ENCODE data around the gene ETV7. TPM values are rescaled to one million over a fixed set of nuclear protein-coding genes. Genes with fewer than 3 reads are reported as not detected.
"Not testable (repeated sequence)": the region's sequence is repeated elsewhere in the genome, so short reads cannot be mapped to it uniquely, and the experiment has no call there.

The ETV7 gene
- total RNA-seq, 1 experiment from 2014 or later, result not detected

- peak; percentile 92 to 97 for DNase-seq
- H3K4me1 ChIP-seq, result peaks cover 21% of the 10 kb centered on the region
- peak overlapping the region; percentile 94 for H3K27ac ChIP-seq
- H3K27me3 ChIP-seq, result no peaks in the 10 kb centered on the region
- H3K9me3 ChIP-seq (replicated peaks), result no peaks in the 10 kb centered on the region
- H3K36me3 ChIP-seq, result no peaks in the 10 kb centered on the region
- H3K4me3 ChIP-seq, result peak overlapping the region; percentile 48
Observed at GRCh38 chr6:36345681-36346466, 41.6 kb downstream of the ETV7 start.

- Histone ChIP-seq H3K27ac (no peak overlapping the region), H3K4me3 (no peak overlapping the region), H3K9me3 (replicated peaks) (no peaks in the 10 kb centered on the region), H3K36me3 (no peaks in the 10 kb centered on the region), H3K4me1 (peaks cover 26% of the 10 kb centered on the region), H3K27me3 (no peaks in the 10 kb centered on the region)
- DNase-seq, result no peak
Observed at GRCh38 chr6:36343109-36343680, 44.3 kb downstream of the ETV7 start.

GRCh38 chr6:36340618-36341454, 46.6 kb downstream of the ETV7 start:
- H3K27ac ChIP-seq, result no peak overlapping the region
- H3K36me3 ChIP-seq, result no peaks in the 10 kb centered on the region
- no peaks in the 10 kb centered on the region for H3K27me3 ChIP-seq
- H3K4me3 ChIP-seq, result no peak overlapping the region
- H3K9me3 ChIP-seq (replicated peaks), result no peaks in the 10 kb centered on the region
- peak; percentile 33 to 51 for DNase-seq
- peaks cover 15% of the 10 kb centered on the region for H3K4me1 ChIP-seq

GRCh38 chr6:36340306-36340617, 47.2 kb downstream of the ETV7 start:
- no peaks in the 10 kb centered on the region for H3K9me3 ChIP-seq (replicated peaks)
- DNase-seq, result no peak
- no peak overlapping the region for H3K4me3 ChIP-seq
- H3K36me3 ChIP-seq, result no peaks in the 10 kb centered on the region
- H3K27ac ChIP-seq, result no peak overlapping the region
- no peaks in the 10 kb centered on the region for H3K27me3 ChIP-seq
- peaks cover 14% of the 10 kb centered on the region for H3K4me1 ChIP-seq

- Histone ChIP-seq H3K27ac (no peak overlapping the region), H3K4me1 (peaks cover 25% of the 10 kb centered on the region), H3K9me3 (replicated peaks) (no peaks in the 10 kb centered on the region), H3K36me3 (no peaks in the 10 kb centered on the region), H3K4me3 (no peak overlapping the region), H3K27me3 (no peaks in the 10 kb centered on the region)
- DNase-seq, result peak; percentile 54 to 68
Observed at GRCh38 chr6:36339146-36339545, 48.3 kb downstream of the ETV7 start.

- DNase-seq; H3K27me3 ChIP-seq; H3K27ac ChIP-seq; H3K9me3 ChIP-seq (replicated peaks); H3K36me3 ChIP-seq; H3K4me3 ChIP-seq: not testable (repeated sequence)
- peaks cover 34% of the 10 kb centered on the region for H3K4me1 ChIP-seq
Observed at GRCh38 chr6:36338223-36338622, 49.2 kb downstream of the ETV7 start.

GRCh38 chr6:36337814-36338213, 49.7 kb downstream of the ETV7 start:
- Histone ChIP-seq H3K9me3 (replicated peaks) (no peaks in the 10 kb centered on the region), H3K4me1 (peaks cover 36% of the 10 kb centered on the region), H3K27me3 (no peaks in the 10 kb centered on the region), H3K27ac (no peak overlapping the region), H3K4me3 (no peak overlapping the region), H3K36me3 (no peaks in the 10 kb centered on the region)
- DNase-seq, result peak in 1 of 2 experiments; percentile 30

GRCh38 chr6:36336779-36337241, 50.7 kb downstream of the ETV7 start, which contains the start of gene BNIP5:
TSS of gene BNIP5 (minus strand) at chr6:36336888. CDS start at chr6:36330690, 6,198 bp downstream.
- no peak within 1 kb of the TSS for H3K4me3 ChIP-seq
- no peaks in the 10 kb centered on the region for H3K27me3 ChIP-seq
- H3K27ac ChIP-seq, result no peak within 1 kb of the TSS
- no peaks in the 10 kb centered on the region for H3K36me3 ChIP-seq
- peaks cover 36% of the 10 kb centered on the region for H3K4me1 ChIP-seq
- no peak for DNase-seq
- H3K9me3 ChIP-seq (replicated peaks), result no peaks in the 10 kb centered on the region

- no peaks in the 10 kb centered on the region for H3K27me3 ChIP-seq
- H3K36me3 ChIP-seq, result no peaks in the 10 kb centered on the region
- no peak overlapping the region for H3K4me3 ChIP-seq
- H3K4me1 ChIP-seq, result peaks cover 36% of the 10 kb centered on the region
- H3K9me3 ChIP-seq (replicated peaks), result no peaks in the 10 kb centered on the region
- no peak for DNase-seq
- no peak overlapping the region for H3K27ac ChIP-seq
Observed at GRCh38 chr6:36336208-36336710, 51.2 kb downstream of the ETV7 start.

GRCh38 chr6:36335465-36336207, 51.8 kb downstream of the ETV7 start:
- no peaks in the 10 kb centered on the region for H3K27me3 ChIP-seq

GRCh38 chr6:36334832-36335459, 52.5 kb downstream of the ETV7 start:
- no peaks in the 10 kb centered on the region for H3K36me3 ChIP-seq
- peaks cover 36% of the 10 kb centered on the region for H3K4me1 ChIP-seq
- H3K9me3 ChIP-seq (replicated peaks), result no peaks in the 10 kb centered on the region
- DNase-seq, result peak; percentile 15 to 28
- H3K4me3 ChIP-seq, result peak overlapping the region; percentile 42
- H3K27me3 ChIP-seq, result no peaks in the 10 kb centered on the region
- peak overlapping the region; percentile 20; the same call in 1 of the 2 replicates for H3K27ac ChIP-seq

More at GRCh38 chr6:36335465-36336207, 51.8 kb downstream of the ETV7 start:
- H3K9me3 ChIP-seq (replicated peaks), result no peaks in the 10 kb centered on the region
- no peak for DNase-seq
- H3K36me3 ChIP-seq, result no peaks in the 10 kb centered on the region
- H3K4me1 ChIP-seq, result peaks cover 36% of the 10 kb centered on the region
- no peak overlapping the region for H3K27ac ChIP-seq
- no peak overlapping the region for H3K4me3 ChIP-seq

- peak overlapping the region; percentile 42 for H3K4me3 ChIP-seq
- H3K36me3 ChIP-seq, result no peaks in the 10 kb centered on the region
- H3K9me3 ChIP-seq (replicated peaks), result no peaks in the 10 kb centered on the region
- no peaks in the 10 kb centered on the region for H3K27me3 ChIP-seq
- H3K4me1 ChIP-seq, result peaks cover 32% of the 10 kb centered on the region
- peak overlapping the region; percentile 20 for H3K27ac ChIP-seq
- DNase-seq, result peak; percentile 28 to 53
Observed at GRCh38 chr6:36333931-36334725, 53.3 kb downstream of the ETV7 start.

- Histone ChIP-seq H3K27me3 (no peaks in the 10 kb centered on the region), H3K4me1 (peaks cover 24% of the 10 kb centered on the region)
Observed at GRCh38 chr6:36333171-36333895, 54.1 kb downstream of the ETV7 start.

More at GRCh38 chr6:36333171-36333895, 54.1 kb downstream of the ETV7 start:
- H3K36me3 ChIP-seq, result no peaks in the 10 kb centered on the region
- H3K9me3 ChIP-seq (replicated peaks), result no peaks in the 10 kb centered on the region
- no peak overlapping the region for H3K27ac ChIP-seq
- peak overlapping the region; percentile 42 for H3K4me3 ChIP-seq
- no peak for DNase-seq
